Vagina (tissue), 2 donors: ENCODE measurements around the gene VAV3.

Experiments used
- CTCF ChIP-seq, 3 experiments: fragments of 450-650 bp in 2 of 3; fragments of 200-600 bp in 1 of 3; sonication (generic) in 1 of 3; IDR thresholded peaks; one replicate each; pipeline ENCODE4 v1.5.1; 2017 to 2019; ENCODE audit warnings: antibody characterized with exemption in 3 of 3, mild to moderate bottlenecking in 2 of 3, moderate library complexity in 2 of 3
- POLR2A ChIP-seq, 2 donors: fragments of 450-650 bp; IDR thresholded peaks; one replicate each; pipeline ENCODE4 v1.6.1; 2017; ENCODE audit warnings: antibody characterized with exemption in 2 of 2, mild to moderate bottlenecking in 2 of 2, moderate library complexity in 2 of 2
- POLR2AphosphoS5 ChIP-seq, 2 donors: sonication (generic); formaldehyde crosslinking; IDR thresholded peaks; one replicate each; pipeline ENCODE4 v1.9.0; 2017; ENCODE audit warnings: antibody characterized with exemption in 2 of 2, mild to moderate bottlenecking in 2 of 2, low read depth in 1 of 2; ENCODE audit not compliant: insufficient read depth in 1 of 2

DNA sequence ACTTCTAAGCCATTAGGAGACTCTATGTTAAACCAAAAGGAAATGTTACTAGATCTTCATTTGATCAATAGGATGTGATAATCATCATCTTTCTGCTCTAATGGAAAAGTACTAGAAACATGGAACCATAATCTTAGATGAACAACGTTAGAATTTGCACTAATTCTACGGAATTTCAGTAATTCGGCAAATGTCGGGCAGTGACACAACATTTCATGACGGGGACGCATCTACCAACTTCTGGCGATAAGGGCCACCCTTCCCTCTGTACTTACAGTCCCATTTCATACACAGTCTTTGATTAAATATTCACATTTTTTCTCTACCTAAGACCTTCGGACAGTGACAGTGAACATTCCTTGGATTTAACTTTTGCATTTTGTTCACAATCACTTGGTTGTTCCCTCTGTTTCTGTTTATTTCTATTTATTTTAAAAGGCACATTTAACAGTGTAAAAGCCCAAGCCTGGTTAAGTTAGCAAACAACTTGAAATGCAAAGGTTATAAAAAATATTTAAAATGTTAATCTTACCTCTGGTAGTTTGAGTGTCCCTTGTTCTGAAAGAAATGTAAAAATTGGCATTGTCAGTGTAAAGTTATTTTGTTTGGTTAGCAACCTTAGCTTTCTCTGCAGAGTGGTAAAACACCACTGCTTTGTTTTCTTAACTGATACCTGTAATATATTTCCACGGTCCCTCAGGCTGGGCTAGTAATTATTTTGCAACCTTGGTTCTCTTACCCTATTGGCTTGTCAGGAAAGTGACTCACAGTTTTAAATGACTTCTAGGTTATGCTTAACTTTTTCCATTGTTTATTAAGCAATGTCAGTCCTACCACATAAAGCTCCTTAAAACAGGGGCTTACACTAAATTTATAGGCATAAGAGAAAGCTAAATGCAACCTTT lies 276.9 kb downstream of the VAV3 start:
- TF ChIP-seq POLR2AphosphoS5 (IDR thresholded peaks at IDR 0.05; ENCODE audit: insufficient read depth in 1 of 2, low read depth in 1 of 2) (peak; percentile 22 to 40), CTCF (IDR thresholded peaks at IDR 0.05) (no peak), POLR2A (IDR thresholded peaks at IDR 0.05) (no peak)
